ENCODE data around the gene PPM1E.
A peak's percentile ranks its signal among the peaks of the same experiment; 100 is the strongest.
"Not testable (repeated sequence)": the region's sequence is repeated elsewhere in the genome, so short reads cannot be mapped to it uniquely, and the experiment has no call there.

Gene PPM1E

GRCh38 chr17:58779446-58779845 is 23.8 kb downstream of the PPM1E start:
- DNase-seq (ENCODE audit: low spot score): no peak

GRCh38 chr17:58783380-58783779 is 27.7 kb downstream of the PPM1E start:
- DNase-seq (ENCODE audit: low spot score): peak; percentile 63

- no peak for DNase-seq (ENCODE audit: low spot score)
Observed at GRCh38 chr17:58785097-58785496, 29.4 kb downstream of the PPM1E start.

- DNase-seq (ENCODE audit: low spot score): no peak
Observed at GRCh38 chr17:58786586-58787295, 31.1 kb downstream of the PPM1E start.

GRCh38 chr17:58788199-58788598 is 32.5 kb downstream of the PPM1E start:
- no peak for DNase-seq (ENCODE audit: low spot score)

DNA sequence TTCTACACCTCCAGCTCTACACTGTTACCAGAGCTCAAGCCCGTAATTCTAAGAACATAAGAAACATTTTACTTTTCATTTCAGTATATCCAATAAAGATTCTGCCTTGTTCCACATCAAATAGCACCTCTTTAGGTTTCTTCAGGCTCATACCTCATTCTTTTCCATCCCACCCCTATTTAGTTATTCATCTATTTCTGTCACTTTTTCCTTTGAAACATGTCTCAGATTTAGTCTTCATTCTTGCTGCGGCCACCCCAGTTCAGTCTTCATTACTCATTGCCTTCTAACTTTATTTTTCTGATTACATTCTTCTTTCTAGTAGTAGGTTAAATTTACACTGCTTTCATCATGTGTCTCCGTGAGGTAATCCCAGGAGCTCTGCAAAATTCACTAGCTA is 33.5 kb downstream of the PPM1E start:
- no peak for DNase-seq (ENCODE audit: low spot score)

GRCh38 chr17:58789831-58790230 is 34.2 kb downstream of the PPM1E start:
- no peak for DNase-seq (ENCODE audit: low spot score)

GRCh38 chr17:58794508-58794907 is 38.9 kb downstream of the PPM1E start:
- DNase-seq (ENCODE audit: low spot score): not testable (repeated sequence)

DNA sequence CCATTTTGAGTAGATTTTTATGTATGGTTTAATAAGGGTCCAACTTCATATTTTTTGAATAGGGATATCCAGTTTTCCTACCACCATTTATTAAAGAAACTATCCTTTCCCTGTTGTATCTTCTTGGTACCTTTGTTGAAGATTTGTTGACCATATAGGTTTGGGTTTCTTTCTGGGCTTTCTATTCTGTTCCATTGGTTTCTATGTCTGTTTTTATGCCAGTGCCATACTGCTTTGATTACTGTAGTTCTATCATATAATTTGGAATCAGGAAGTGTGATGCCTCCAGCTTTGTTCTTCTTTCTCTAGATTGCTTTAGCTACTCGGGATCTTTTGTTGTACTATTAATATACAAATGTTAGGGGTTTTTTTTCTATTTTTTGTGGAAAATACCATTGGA is 46.5 kb downstream of the PPM1E start:
- DNase-seq (ENCODE audit: low spot score): no peak

DNA sequence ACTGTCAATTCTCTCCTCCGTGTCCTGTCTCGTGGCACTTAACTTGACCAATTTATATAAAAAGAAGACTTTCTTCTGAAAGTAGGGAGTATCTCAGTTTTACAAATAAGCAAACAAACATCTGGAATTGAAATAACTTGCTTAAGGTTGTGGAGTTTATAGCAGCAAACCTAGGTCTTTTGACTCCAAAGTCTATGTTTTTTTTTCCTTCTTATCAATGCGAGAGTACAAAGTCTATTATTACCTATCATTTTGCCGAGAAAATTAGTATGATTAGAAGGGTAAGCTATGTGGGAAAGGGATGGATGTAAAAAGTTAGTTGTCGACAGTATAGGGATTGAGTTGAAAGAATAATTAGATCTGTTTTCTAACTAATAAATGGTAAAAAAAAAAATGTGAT is 50.4 kb downstream of the PPM1E start:
- no peak for DNase-seq (ENCODE audit: low spot score)

DNA sequence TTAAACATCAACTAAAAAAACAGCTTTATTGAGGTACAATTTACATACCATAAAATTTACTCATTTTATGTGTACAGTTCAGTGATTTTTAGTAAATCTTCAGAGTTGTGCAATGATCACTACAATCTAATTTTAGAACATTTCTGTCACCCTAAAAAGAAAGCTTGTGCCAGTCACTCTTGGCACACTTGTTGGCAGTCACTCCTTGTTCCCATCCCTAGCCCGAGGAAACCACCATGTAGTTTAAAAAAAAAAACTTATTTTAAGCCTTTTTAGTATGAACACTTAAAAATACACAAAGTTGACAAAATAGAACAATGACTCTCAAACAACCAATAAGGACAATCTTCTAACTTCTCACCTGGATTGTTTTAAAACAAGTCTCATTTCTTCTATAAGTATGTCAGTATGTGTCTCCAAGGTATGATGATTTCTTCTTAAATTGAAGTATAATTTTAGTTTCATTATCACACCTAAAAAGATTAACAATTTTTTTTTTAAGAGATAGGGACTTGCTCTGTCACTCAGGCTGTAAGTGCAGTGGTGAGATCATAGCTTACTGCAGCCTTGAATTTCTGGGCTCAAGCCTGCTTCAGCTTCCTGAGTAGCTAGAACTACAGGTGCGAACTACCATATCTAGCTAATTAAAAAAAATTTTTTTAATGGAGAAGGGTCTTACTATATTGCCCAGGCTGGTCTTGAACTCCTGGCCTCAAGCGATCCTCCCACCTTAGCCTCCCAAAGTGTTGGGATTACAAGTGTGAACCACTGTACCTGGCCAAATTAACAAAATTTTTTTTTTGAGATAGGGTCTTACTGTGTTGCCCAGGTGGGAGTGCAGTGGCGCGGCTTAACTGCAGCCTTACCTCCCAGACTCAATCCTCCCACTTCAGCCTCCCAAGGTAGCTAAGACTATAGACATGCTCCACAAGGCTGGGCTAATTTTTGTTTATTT is 53.2 kb downstream of the PPM1E start:
- no peak for DNase-seq (ENCODE audit: low spot score)

DNA sequence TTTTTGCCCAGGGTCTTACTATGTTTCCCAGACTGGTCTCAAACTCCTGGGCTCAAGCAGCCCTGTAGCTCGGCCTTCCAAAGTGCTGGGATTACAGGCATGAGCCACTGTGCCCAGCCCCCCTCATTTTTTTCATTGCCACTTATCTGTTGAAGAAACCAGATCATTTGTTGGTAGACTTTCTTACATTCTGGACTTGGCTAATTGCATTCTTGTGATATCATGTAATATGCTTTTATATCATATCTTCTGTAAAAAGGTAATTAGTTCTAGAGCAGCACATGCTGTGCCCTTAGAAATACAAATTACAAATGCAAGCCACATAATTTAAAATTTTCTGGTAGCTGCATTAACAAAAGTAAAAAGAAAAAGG is 53.9 kb downstream of the PPM1E start:
- no peak for DNase-seq (ENCODE audit: low spot score)

DNA sequence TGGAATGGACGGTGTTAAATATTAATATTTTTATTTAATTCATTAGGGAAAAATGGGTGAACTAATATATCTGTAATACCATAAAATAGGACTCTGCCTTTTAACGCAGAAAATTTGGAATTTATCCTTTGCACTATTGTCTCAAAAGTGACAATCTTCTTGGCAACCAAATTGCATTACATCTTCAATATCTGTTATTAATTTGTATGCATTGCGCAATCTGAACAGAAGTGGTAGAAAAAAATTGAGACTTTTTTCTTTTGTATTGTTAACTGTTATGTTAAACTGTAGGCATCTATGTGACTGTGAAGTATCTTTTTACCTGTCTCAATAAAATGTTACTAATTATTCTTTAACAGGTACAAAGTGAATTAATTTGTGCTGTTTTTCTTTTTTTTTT is 55.6 kb downstream of the PPM1E start:
- no peak for DNase-seq (ENCODE audit: low spot score)

- no peak for DNase-seq (ENCODE audit: low spot score)
Observed at GRCh38 chr17:58813712-58814111, 58.1 kb downstream of the PPM1E start.

DNA sequence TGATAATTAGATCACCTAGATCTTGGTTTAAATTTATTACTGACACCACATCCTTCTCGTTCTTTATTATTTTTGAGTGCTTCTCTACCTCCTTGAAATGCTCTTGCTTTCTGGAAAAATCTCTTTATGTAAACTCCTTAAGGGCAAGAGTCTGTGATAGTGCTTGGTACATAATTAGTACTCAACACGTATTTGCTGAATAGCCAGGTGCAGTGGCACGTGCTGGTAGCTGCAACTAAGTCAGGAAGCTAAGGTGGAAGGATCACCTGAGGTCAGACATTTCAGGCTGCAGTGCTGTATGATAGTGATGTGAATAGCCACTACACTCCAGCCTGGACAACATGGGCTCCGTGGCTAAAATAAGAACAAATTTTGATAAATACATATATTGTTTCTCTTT is 63.0 kb downstream of the PPM1E start:
- DNase-seq (ENCODE audit: low spot score): no peak

- peak; percentile 58 for DNase-seq (ENCODE audit: low spot score)
Observed at GRCh38 chr17:58822148-58823050, 66.7 kb downstream of the PPM1E start.

DNA sequence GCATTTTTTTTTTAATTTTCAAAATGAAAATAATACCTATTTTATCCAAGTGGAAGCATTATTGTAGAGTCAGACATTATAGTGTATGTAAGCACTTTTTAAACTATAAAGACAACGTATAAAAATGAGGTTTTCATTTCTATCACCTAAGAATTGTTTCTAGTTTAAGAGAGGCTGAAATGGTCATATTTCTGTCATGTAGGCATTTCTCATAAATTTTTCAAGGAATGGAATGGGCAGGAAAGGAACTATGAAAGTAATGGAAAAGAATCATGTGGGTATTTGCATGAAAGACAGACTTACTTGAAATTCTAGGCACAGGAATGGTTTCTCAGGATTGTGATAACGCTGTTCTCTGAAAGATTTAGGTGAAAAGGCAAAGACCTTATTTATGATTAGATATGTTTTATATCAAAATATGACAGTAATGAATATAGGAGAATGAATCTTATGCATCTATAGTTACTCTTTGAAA is 67.4 kb downstream of the PPM1E start:
- DNase-seq (ENCODE audit: low spot score): no peak

DNA sequence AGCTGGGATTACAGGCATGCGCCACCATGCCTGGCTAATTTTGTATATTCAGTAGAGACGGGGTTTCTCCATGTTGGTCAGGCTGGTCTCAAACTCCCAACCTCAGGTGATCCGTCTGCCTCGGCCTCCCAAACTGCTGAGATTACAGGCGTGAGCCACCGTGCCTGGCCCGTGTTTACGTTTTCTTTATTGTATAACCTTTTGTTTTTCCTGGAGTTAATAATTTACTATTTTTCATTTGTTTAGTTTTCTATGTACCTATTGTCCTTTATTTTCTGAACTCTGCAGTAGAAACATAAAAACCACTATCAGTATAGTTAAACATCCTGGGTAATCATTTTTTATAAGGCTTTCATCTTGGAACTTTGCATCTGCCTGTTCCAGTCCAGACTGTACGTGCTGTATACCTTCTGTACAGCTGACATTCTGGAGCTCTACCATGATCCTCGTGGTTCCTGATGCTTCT is 73.6 kb downstream of the PPM1E start:
- no peak for DNase-seq (ENCODE audit: low spot score)

- no peak for DNase-seq (ENCODE audit: low spot score)
Observed at GRCh38 chr17:58831780-58832179, 76.1 kb downstream of the PPM1E start.

DNA sequence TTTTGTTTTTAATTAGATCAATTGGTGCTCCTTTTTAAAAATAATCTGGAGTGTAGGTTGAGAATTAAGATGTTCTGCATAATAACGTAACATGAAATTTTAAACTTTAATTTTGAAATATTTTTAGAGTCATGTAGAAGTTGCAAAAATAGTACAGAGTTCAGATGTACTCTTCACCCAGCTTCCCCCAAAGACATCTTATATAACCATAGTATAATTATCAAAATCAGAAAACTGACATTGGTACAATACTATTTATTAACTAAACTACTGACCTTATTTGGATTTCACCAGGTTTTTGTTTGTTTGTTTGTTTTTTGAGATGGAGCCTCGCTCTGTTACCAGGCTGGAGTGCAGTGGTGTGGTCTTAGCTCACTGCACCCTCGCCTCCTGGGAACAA is 76.9 kb downstream of the PPM1E start:
- DNase-seq (ENCODE audit: low spot score): no peak

- no peak for DNase-seq (ENCODE audit: low spot score)
Observed at GRCh38 chr17:58837699-58838098, 82.0 kb downstream of the PPM1E start.
